ENCODE results near the gene SFR1. TPM values are rescaled to one million over a fixed set of nuclear protein-coding genes. Genes with fewer than 3 reads are reported as not detected.

Gene SFR1
- total and polyA plus RNA-seq, 7 experiments from 2014 or later: 10.1 to 19.8 (median 14.2) TPM

DNA sequence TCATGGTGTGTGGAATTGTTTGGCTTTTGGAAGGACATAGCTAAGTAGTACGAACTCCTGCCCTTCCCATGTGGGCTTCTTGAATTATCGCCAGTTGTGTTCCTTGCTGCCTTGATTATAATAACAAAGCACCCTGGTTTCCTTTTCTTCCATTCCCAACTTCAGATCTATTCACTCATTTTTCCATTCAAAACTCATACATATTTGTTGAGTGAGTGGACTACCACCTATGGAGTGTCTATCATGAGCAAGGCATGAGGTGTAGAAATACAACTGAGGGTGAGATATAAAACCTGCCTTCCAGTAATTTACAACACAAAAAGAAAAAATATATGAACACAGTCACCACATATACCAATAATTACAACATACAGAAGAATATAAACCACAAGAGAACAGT is 31.4 kb upstream of the SFR1 start:
- no peak overlapping the region for H3K27ac ChIP-seq (ENCODE audit: low read depth, low read length)
- no peak overlapping the region for H3K4me3 ChIP-seq (ENCODE audit: low read length)
- Mint-ChIP-seq H3K27ac (no peak overlapping the region), H3K4me3 (no peak overlapping the region), H3K36me3 (no peaks in the 10 kb centered on the region), H3K4me1 (peaks cover 0 to 2% (median 0%) of the 10 kb centered on the region in 7 donors), H3K9me3 (no peaks in the 10 kb centered on the region), H3K27me3 (peaks cover 0 to 11% (median 3%) of the 10 kb centered on the region in 5 donors)
- DNase-seq: no peak
- ATAC-seq: no peak
- no peaks in the 10 kb centered on the region for H3K9me3 ChIP-seq (ENCODE audit: control insufficient read depth in 2 of 3, low read length in 3 of 3)
- CTCF ChIA-PET: interaction anchor here (0.7 kb wide), 1 partner anchor 12 kb away, joined by 3 read pairs; no protein-coding TSS in a partner anchor
- H3K27me3 ChIP-seq (ENCODE audit: control insufficient read depth in 2 of 2, insufficient read depth in 2 of 2, low read length in 2 of 2): no peaks in the 10 kb centered on the region
- POLR2A ChIA-PET: no interaction called here
- intact Hi-C loops (cut with micrococcal nuclease): no loop called here
- no peaks in the 10 kb centered on the region for H3K36me3 ChIP-seq (ENCODE audit: control insufficient read depth in 2 of 3, insufficient read depth in 3 of 3, low read length in 3 of 3)
- no peaks in the 10 kb centered on the region for H3K4me1 ChIP-seq (ENCODE audit: control insufficient read depth in 2 of 2, insufficient read depth in 2 of 2, low read length in 2 of 2)

- Histone ChIP-seq H3K36me3 (ENCODE audit: control insufficient read depth in 2 of 3, insufficient read depth in 3 of 3, low read length in 3 of 3) (no peaks in the 10 kb centered on the region), H3K4me3 (ENCODE audit: low read length) (no peak overlapping the region), H3K27ac (ENCODE audit: low read depth, low read length) (no peak overlapping the region), H3K9me3 (ENCODE audit: control insufficient read depth in 2 of 3, low read length in 3 of 3) (no peaks in the 10 kb centered on the region), H3K27me3 (ENCODE audit: control insufficient read depth in 2 of 2, insufficient read depth in 2 of 2, low read length in 2 of 2) (no peaks in the 10 kb centered on the region), H3K4me1 (ENCODE audit: control insufficient read depth in 2 of 2, insufficient read depth in 2 of 2, low read length in 2 of 2) (no peaks in the 10 kb centered on the region)
- POLR2A ChIA-PET: no interaction called here
- DNase-seq (no peak), ATAC-seq (no peak)
- Mint-ChIP-seq H3K27me3 (peaks cover 0 to 9% (median 7%) of the 10 kb centered on the region in 5 donors), H3K9me3 (peaks cover 0 to 4% (median 0%) of the 10 kb centered on the region in 11 donors), H3K4me3 (no peak overlapping the region), H3K27ac (no peak overlapping the region), H3K4me1 (no peaks in the 10 kb centered on the region), H3K36me3 (no peaks in the 10 kb centered on the region)
- intact Hi-C loops (cut with micrococcal nuclease): no loop called here
- CTCF ChIA-PET: no interaction called here
Observed at GRCh38 chr10:104092749-104093148, 29.2 kb upstream of the SFR1 start.

DNA sequence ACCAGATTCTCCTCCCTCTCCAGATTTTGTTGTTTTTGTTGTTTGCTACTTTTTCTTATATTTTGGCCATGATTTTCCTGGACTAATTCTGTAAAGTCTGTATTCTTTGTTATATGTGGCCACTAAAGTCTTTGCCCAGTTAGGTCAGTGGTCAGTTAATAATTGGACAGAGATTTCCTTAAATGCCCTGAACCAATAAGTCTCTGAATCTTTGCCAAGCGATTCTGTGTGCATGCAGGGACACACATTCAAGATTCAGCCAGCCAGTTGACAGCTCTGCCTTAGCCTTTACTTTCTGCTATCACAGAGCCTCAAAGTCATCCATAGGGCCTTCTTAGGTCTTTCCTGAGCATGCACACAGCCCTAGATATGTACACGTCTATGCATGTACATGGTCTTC is 25.3 kb upstream of the SFR1 start:
- CTCF ChIA-PET: no interaction called here
- Mint-ChIP-seq H3K9me3 (peaks cover 0 to 4% (median 0%) of the 10 kb centered on the region in 11 donors), H3K36me3 (no peaks in the 10 kb centered on the region), H3K4me3 (no peak overlapping the region), H3K4me1 (no peaks in the 10 kb centered on the region), H3K27ac (no peak overlapping the region), H3K27me3 (peaks cover 0 to 11% (median 9%) of the 10 kb centered on the region in 5 donors)
- ATAC-seq (no peak), DNase-seq (no peak)
- intact Hi-C loops (cut with micrococcal nuclease): no loop called here
- Histone ChIP-seq H3K36me3 (ENCODE audit: control insufficient read depth in 2 of 3, insufficient read depth in 3 of 3, low read length in 3 of 3) (no peaks in the 10 kb centered on the region), H3K27me3 (ENCODE audit: control insufficient read depth in 2 of 2, insufficient read depth in 2 of 2, low read length in 2 of 2) (no peaks in the 10 kb centered on the region), H3K4me1 (ENCODE audit: control insufficient read depth in 2 of 2, insufficient read depth in 2 of 2, low read length in 2 of 2) (no peaks in the 10 kb centered on the region), H3K9me3 (ENCODE audit: control insufficient read depth in 2 of 3, low read length in 3 of 3) (no peaks in the 10 kb centered on the region), H3K4me3 (ENCODE audit: low read length) (no peak overlapping the region), H3K27ac (ENCODE audit: low read depth, low read length) (no peak overlapping the region)
- POLR2A ChIA-PET: no interaction called here

GRCh38 chr10:104098358-104098925 is 23.5 kb upstream of the SFR1 start:
- CTCF ChIA-PET: no interaction called here
- Histone ChIP-seq H3K36me3 (ENCODE audit: control insufficient read depth in 2 of 3, insufficient read depth in 3 of 3, low read length in 3 of 3) (no peaks in the 10 kb centered on the region), H3K4me1 (ENCODE audit: control insufficient read depth in 2 of 2, insufficient read depth in 2 of 2, low read length in 2 of 2) (no peaks in the 10 kb centered on the region), H3K4me3 (ENCODE audit: low read length) (no peak overlapping the region), H3K27me3 (ENCODE audit: control insufficient read depth in 2 of 2, insufficient read depth in 2 of 2, low read length in 2 of 2) (no peaks in the 10 kb centered on the region), H3K9me3 (ENCODE audit: control insufficient read depth in 2 of 3, low read length in 3 of 3) (no peaks in the 10 kb centered on the region), H3K27ac (ENCODE audit: low read depth, low read length) (no peak overlapping the region)
- Mint-ChIP-seq H3K36me3 (no peaks in the 10 kb centered on the region), H3K4me1 (no peaks in the 10 kb centered on the region), H3K27me3 (peaks cover 0 to 18% (median 9%) of the 10 kb centered on the region in 5 donors), H3K9me3 (peaks cover 0 to 4% (median 0%) of the 10 kb centered on the region in 11 donors), H3K4me3 (no peak overlapping the region), H3K27ac (no peak overlapping the region)
- intact Hi-C loops (cut with micrococcal nuclease): no loop called here
- no peak for ATAC-seq
- DNase-seq: no peak
- POLR2A ChIA-PET: interaction anchor here (0.7 kb wide), 1 partner anchor 23 kb away, joined by 3 read pairs; no protein-coding TSS in a partner anchor

DNA sequence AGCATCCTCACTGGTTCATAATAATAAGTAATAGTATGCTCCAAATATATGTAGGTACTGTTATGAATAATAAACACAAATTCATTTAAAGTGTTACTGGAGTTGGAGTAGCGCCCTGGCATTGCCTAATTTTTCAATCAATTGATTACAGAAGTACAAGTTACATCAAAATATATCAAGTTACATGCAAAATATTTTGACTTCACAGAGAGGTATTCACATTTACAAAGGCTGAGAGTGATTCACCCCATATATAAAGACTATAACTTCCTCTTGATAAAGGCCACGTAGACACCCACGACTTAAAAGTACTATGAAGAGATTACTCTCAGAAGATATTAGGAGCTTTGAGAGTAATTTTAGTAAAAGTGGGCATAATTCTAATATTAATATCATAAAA is 22.7 kb upstream of the SFR1 start:
- no peak overlapping the region for H3K27ac ChIP-seq (ENCODE audit: low read depth, low read length)
- no peaks in the 10 kb centered on the region for H3K9me3 ChIP-seq (ENCODE audit: control insufficient read depth in 2 of 3, low read length in 3 of 3)
- no peaks in the 10 kb centered on the region for H3K27me3 ChIP-seq (ENCODE audit: control insufficient read depth in 2 of 2, insufficient read depth in 2 of 2, low read length in 2 of 2)
- peaks cover 0 to 2% (median 0%) of the 10 kb centered on the region in 7 donors for H3K4me1 Mint-ChIP-seq
- no peak overlapping the region for H3K27ac Mint-ChIP-seq
- CTCF ChIA-PET: no interaction called here
- no peak overlapping the region for H3K4me3 Mint-ChIP-seq
- no peaks in the 10 kb centered on the region for H3K36me3 ChIP-seq (ENCODE audit: control insufficient read depth in 2 of 3, insufficient read depth in 3 of 3, low read length in 3 of 3)
- POLR2A ChIA-PET: interaction anchor here (0.9 kb wide), 1 partner anchor 21 kb away, joined by 5 read pairs; no protein-coding TSS in a partner anchor
- peaks cover 0 to 18% (median 9%) of the 10 kb centered on the region in 5 donors for H3K27me3 Mint-ChIP-seq
- DNase-seq: no peak
- peaks cover 0 to 4% (median 0%) of the 10 kb centered on the region in 11 donors for H3K9me3 Mint-ChIP-seq
- no peak for ATAC-seq
- no peak overlapping the region for H3K4me3 ChIP-seq (ENCODE audit: low read length)
- intact Hi-C loops (cut with micrococcal nuclease): no loop called here
- no peaks in the 10 kb centered on the region for H3K4me1 ChIP-seq (ENCODE audit: control insufficient read depth in 2 of 2, insufficient read depth in 2 of 2, low read length in 2 of 2)
- no peaks in the 10 kb centered on the region for H3K36me3 Mint-ChIP-seq

DNA sequence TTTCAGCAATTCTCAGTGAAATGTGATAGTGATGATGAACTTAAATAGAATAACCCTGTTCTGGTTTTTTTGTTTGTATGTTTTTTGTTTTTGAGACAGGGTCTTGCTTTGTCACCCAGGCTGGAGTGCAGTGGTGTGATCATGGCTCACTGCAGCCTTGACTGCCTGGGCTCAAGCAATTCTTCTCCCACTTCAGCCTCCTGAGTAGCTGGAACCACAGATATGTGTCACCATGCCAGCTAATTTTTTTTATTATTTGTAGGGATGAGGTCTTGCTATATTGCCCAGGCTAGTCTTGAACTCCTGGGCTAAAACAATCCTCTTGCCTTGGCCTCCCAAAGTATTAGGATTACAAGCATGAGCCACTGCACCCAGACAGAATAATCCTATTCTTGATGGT is 22.0 kb upstream of the SFR1 start:
- Histone ChIP-seq H3K9me3 (ENCODE audit: control insufficient read depth in 2 of 3, low read length in 3 of 3) (no peaks in the 10 kb centered on the region), H3K27me3 (ENCODE audit: control insufficient read depth in 2 of 2, insufficient read depth in 2 of 2, low read length in 2 of 2) (no peaks in the 10 kb centered on the region), H3K27ac (ENCODE audit: low read depth, low read length) (no peak overlapping the region), H3K4me3 (ENCODE audit: low read length) (no peak overlapping the region), H3K36me3 (ENCODE audit: control insufficient read depth in 2 of 3, insufficient read depth in 3 of 3, low read length in 3 of 3) (no peaks in the 10 kb centered on the region), H3K4me1 (ENCODE audit: control insufficient read depth in 2 of 2, insufficient read depth in 2 of 2, low read length in 2 of 2) (no peaks in the 10 kb centered on the region)
- ATAC-seq: no peak
- H3K27ac Mint-ChIP-seq: no peak overlapping the region
- ChIA-PET POLR2A (interaction anchor here (0.9 kb wide), 1 partner anchor 20 kb away, joined by 5 read pairs; no protein-coding TSS in a partner anchor), CTCF (interaction anchor here (0.6 kb wide), 1 partner anchor 11 kb away, joined by 3 read pairs; no protein-coding TSS in a partner anchor)
- no peak overlapping the region for H3K4me3 Mint-ChIP-seq
- peaks cover 0 to 7% (median 0%) of the 10 kb centered on the region in 7 donors for H3K4me1 Mint-ChIP-seq
- peaks cover 0 to 4% (median 0%) of the 10 kb centered on the region in 11 donors for H3K9me3 Mint-ChIP-seq
- H3K27me3 Mint-ChIP-seq: peaks cover 0 to 18% (median 9%) of the 10 kb centered on the region in 5 donors
- H3K36me3 Mint-ChIP-seq: no peaks in the 10 kb centered on the region
- intact Hi-C loops (cut with micrococcal nuclease): no loop called here
- DNase-seq: no peak

- Mint-ChIP-seq H3K4me1 (peaks cover 0 to 8% (median 0%) of the 10 kb centered on the region in 7 donors), H3K9me3 (peaks cover 0 to 4% (median 0%) of the 10 kb centered on the region in 11 donors), H3K36me3 (no peaks in the 10 kb centered on the region), H3K27me3 (peaks cover 0 to 18% (median 9%) of the 10 kb centered on the region in 5 donors), H3K27ac (no peak overlapping the region), H3K4me3 (no peak overlapping the region)
- Histone ChIP-seq H3K27ac (ENCODE audit: low read depth, low read length) (no peak overlapping the region), H3K4me3 (ENCODE audit: low read length) (no peak overlapping the region), H3K36me3 (ENCODE audit: control insufficient read depth in 2 of 3, insufficient read depth in 3 of 3, low read length in 3 of 3) (no peaks in the 10 kb centered on the region), H3K9me3 (ENCODE audit: control insufficient read depth in 2 of 3, low read length in 3 of 3) (no peaks in the 10 kb centered on the region), H3K27me3 (ENCODE audit: control insufficient read depth in 2 of 2, insufficient read depth in 2 of 2, low read length in 2 of 2) (no peaks in the 10 kb centered on the region), H3K4me1 (ENCODE audit: control insufficient read depth in 2 of 2, insufficient read depth in 2 of 2, low read length in 2 of 2) (no peaks in the 10 kb centered on the region)
- ATAC-seq (no peak), DNase-seq (no peak)
- CTCF ChIA-PET: interaction anchor here (1.0 kb wide), 1 partner anchor 20 kb away, joined by 3 read pairs; no protein-coding TSS in a partner anchor
- intact Hi-C loops (cut with micrococcal nuclease): no loop called here
- POLR2A ChIA-PET: no interaction called here
Observed at GRCh38 chr10:104100795-104101194, 21.2 kb upstream of the SFR1 start.

Data from naive thymus-derived CD4-positive, alpha-beta T cell (primary cell).